Loucy (cell line): Measurements from ENCODE around the gene SUSD3.

ENCODE experiments used
- CTCF ChIP-seq: fragments of 200-600 bp; sonication (generic); conservative IDR thresholded peaks from 2 replicates; pipeline ENCODE4 v1.5.1; 2014; ENCODE audit warnings: mild to moderate bottlenecking, antibody characterized with exemption, low read length
- EZH2phosphoT487 ChIP-seq: fragments of 200-600 bp; IDR thresholded peaks from 2 replicates; pipeline ENCODE4 v1.6.1; 2018; ENCODE audit warnings: antibody characterized with exemption, mild to moderate bottlenecking, moderate library complexity, borderline replicate concordance

- TF ChIP-seq CTCF: no peak
- no peak for TF ChIP-seq EZH2phosphoT487
Observed at GRCh38 chr9:93091453-93092081, 33.1 kb downstream of the SUSD3 start.
